ENCODE results near the gene OR52I1. TPM values are rescaled to one million over a fixed set of nuclear protein-coding genes. Genes with fewer than 3 reads are reported as not detected.

OR52I1 gene
- total RNA-seq, 1 donor from 2014 or later: not detected

GRCh38 chr11:4559527-4560440 is 34.1 kb upstream of the OR52I1 start:
- Histone ChIP-seq H3K4me1 (peaks cover 5% of the 10 kb centered on the region), H3K36me3 (no peaks in the 10 kb centered on the region), H3K27me3 (no peaks in the 10 kb centered on the region), H3K9me3 (no peaks in the 10 kb centered on the region), H3K4me3 (no peak overlapping the region), H3K27ac (no peak overlapping the region)
- ATAC-seq (no peak), DNase-seq (no peak)
- TF ChIP-seq CTCF (IDR thresholded peaks at IDR 0.05): no peak
- intact Hi-C loops (cut with DNase I): no loop called here

- H3K36me3 ChIP-seq: no peaks in the 10 kb centered on the region
- H3K27me3 ChIP-seq: no peaks in the 10 kb centered on the region
- no peak for ATAC-seq
- no peak overlapping the region for H3K27ac ChIP-seq
- DNase-seq: no peak
- H3K4me1 ChIP-seq: peaks cover 5% of the 10 kb centered on the region
- intact Hi-C loops (cut with DNase I): no loop called here
- TF ChIP-seq CTCF (IDR thresholded peaks at IDR 0.05): no peak
- H3K9me3 ChIP-seq: no peaks in the 10 kb centered on the region
- H3K4me3 ChIP-seq: no peak overlapping the region
Observed at GRCh38 chr11:4560467-4560866, 33.4 kb upstream of the OR52I1 start.

- H3K4me3 ChIP-seq: no peak overlapping the region
- no peaks in the 10 kb centered on the region for H3K4me1 ChIP-seq
- no peak for ATAC-seq
- H3K27ac ChIP-seq: no peak overlapping the region
- intact Hi-C loops (cut with DNase I): no loop called here
- DNase-seq: no peak
- H3K36me3 ChIP-seq: no peaks in the 10 kb centered on the region
- no peaks in the 10 kb centered on the region for H3K27me3 ChIP-seq
- no peak for TF ChIP-seq CTCF (IDR thresholded peaks at IDR 0.05)
- no peaks in the 10 kb centered on the region for H3K9me3 ChIP-seq
Observed at GRCh38 chr11:4565371-4565770, 28.5 kb upstream of the OR52I1 start.

- DNase-seq (no peak), ATAC-seq (no peak)
- Histone ChIP-seq H3K36me3 (no peaks in the 10 kb centered on the region), H3K27ac (no peak overlapping the region), H3K4me3 (no peak overlapping the region), H3K4me1 (no peaks in the 10 kb centered on the region), H3K27me3 (no peaks in the 10 kb centered on the region), H3K9me3 (no peaks in the 10 kb centered on the region)
- intact Hi-C loops (cut with DNase I): no loop called here
- TF ChIP-seq CTCF (IDR thresholded peaks at IDR 0.05): no peak
Observed at GRCh38 chr11:4569075-4569474, 24.8 kb upstream of the OR52I1 start.

- H3K4me3 ChIP-seq: no peak overlapping the region
- no peaks in the 10 kb centered on the region for H3K36me3 ChIP-seq
- H3K4me1 ChIP-seq: no peaks in the 10 kb centered on the region
- no peak overlapping the region for H3K27ac ChIP-seq
- no peak for ATAC-seq
- no peak for DNase-seq
- H3K9me3 ChIP-seq: no peaks in the 10 kb centered on the region
- intact Hi-C loops (cut with DNase I): no loop called here
- peaks cover 5% of the 10 kb centered on the region for H3K27me3 ChIP-seq
- TF ChIP-seq CTCF (IDR thresholded peaks at IDR 0.05): no peak
Observed at GRCh38 chr11:4576880-4577279, 17.0 kb upstream of the OR52I1 start.

Data from upper lobe of right lung (tissue), 1 donor.